WTC11 (cell line): ENCODE measurements around the gene CHTF8. TPM values are rescaled to one million over a fixed set of nuclear protein-coding genes. Genes with fewer than 3 reads are reported as not detected.

Source experiments
- ATAC-seq: fragments of 200-7000 bp; cut with Tn5 transposase; 2 replicates; pipeline ENCODE4 v1.10.0; 2021; ENCODE audit warnings: mild to moderate bottlenecking, moderate library complexity
- CTCF ChIA-PET: fragments of 300-600 bp; sonication (Branson Sonifier 250); formaldehyde crosslinking; loops from one replicate; lab custom pipeline; 2021; ENCODE audit warnings: antibody characterized with exemption; lab: Charles Lee
- POLR2A ChIA-PET: fragments of 350-600 bp; sonication (Branson Sonifier 250); formaldehyde crosslinking; loops from one replicate; lab custom pipeline; 2021; ENCODE audit warnings: antibody characterized with exemption; lab: Charles Lee
- DNase-seq: peaks from one replicate; pipeline ENCODE4 v3.0.0; 2021; ENCODE audit warnings: low spot score
- H3K27ac Mint-ChIP-seq: 2 replicates; pipeline ENCODE4 v1.8.0; 2021; ENCODE audit warnings: mixed read lengths
- H3K27me3 Mint-ChIP-seq: 2 replicates; pipeline ENCODE4 v1.8.0; 2021; ENCODE audit warnings: low read depth, mild to moderate bottlenecking, moderate library complexity, mixed read lengths
- H3K36me3 Mint-ChIP-seq: 2 replicates; pipeline ENCODE4 v1.8.0; 2021; ENCODE audit warnings: mixed read lengths
- H3K4me1 Mint-ChIP-seq: 2 replicates; pipeline ENCODE4 v1.8.0; 2022; ENCODE audit warnings: mixed read lengths
- H3K4me3 Mint-ChIP-seq: 2 replicates; pipeline ENCODE4 v1.8.0; 2021; ENCODE audit warnings: mild to moderate bottlenecking, moderate library complexity, mixed read lengths
- H3K9me3 Mint-ChIP-seq: 2 replicates; pipeline ENCODE4 v1.8.0; 2021; ENCODE audit warnings: mixed read lengths
- AFF4 ChIP-seq: sonication (generic); formaldehyde crosslinking; IDR thresholded peaks from 2 replicates; pipeline ENCODE4 v1.8.1; 2023; ENCODE audit warnings: mild to moderate bottlenecking, missing genetic modification reagents, borderline replicate concordance
- ATF1 ChIP-seq: sonication (generic); formaldehyde crosslinking; IDR thresholded peaks from 2 replicates; pipeline ENCODE4 v1.8.1; 2023; ENCODE audit warnings: mild to moderate bottlenecking, moderate library complexity, missing genetic modification reagents
- FOXK1 ChIP-seq: sonication (generic); formaldehyde crosslinking; IDR thresholded peaks from 2 replicates; pipeline ENCODE4 v1.8.0; 2022; ENCODE audit warnings: mild to moderate bottlenecking, moderate library complexity, missing genetic modification reagents
- FOXP4 ChIP-seq: sonication (generic); formaldehyde crosslinking; IDR thresholded peaks from 2 replicates; pipeline ENCODE4 v1.8.0; 2022; ENCODE audit warnings: mild to moderate bottlenecking, missing genetic modification reagents
- GRHL2 ChIP-seq: fragments of 250-450 bp; sonication (Bioruptor Pico); IDR thresholded peaks from 2 replicates; pipeline ENCODE4 v1.8.0; 2022; ENCODE audit warnings: mild to moderate bottlenecking, moderate library complexity; ENCODE audit not compliant: insufficient replicate concordance, severe bottlenecking
- MAX ChIP-seq: sonication (generic); formaldehyde crosslinking; IDR thresholded peaks from 2 replicates; pipeline ENCODE4 v1.8.0; 2022; ENCODE audit warnings: mild to moderate bottlenecking, missing genetic modification reagents
- NFE2L1 ChIP-seq: sonication (generic); formaldehyde crosslinking; IDR thresholded peaks from 2 replicates; pipeline ENCODE4 v1.8.1; 2023; ENCODE audit warnings: missing genetic modification reagents
- STAT6 ChIP-seq: sonication (generic); formaldehyde crosslinking; conservative IDR thresholded peaks from 2 replicates; pipeline ENCODE4 v1.8.1; 2023; ENCODE audit warnings: mild to moderate bottlenecking, low read depth, missing genetic modification reagents, moderate library complexity
- ZBTB43 ChIP-seq: sonication (generic); formaldehyde crosslinking; IDR thresholded peaks from 2 replicates; pipeline ENCODE4 v1.8.1; 2023; ENCODE audit warnings: mild to moderate bottlenecking, missing genetic modification reagents
- ZMAT4 ChIP-seq: fragments of 250-450 bp; sonication (Bioruptor Pico); IDR thresholded peaks from 2 replicates; pipeline ENCODE4 v1.9.0; 2021; ENCODE audit warnings: mild to moderate bottlenecking
- ZNF281 ChIP-seq: sonication (generic); formaldehyde crosslinking; IDR thresholded peaks from 2 replicates; pipeline ENCODE4 v1.8.0; 2023; ENCODE audit warnings: mild to moderate bottlenecking, missing genetic modification reagents
- ZNF396 ChIP-seq: fragments of 250-450 bp; sonication (Bioruptor Pico); IDR thresholded peaks from 2 replicates; pipeline ENCODE4 v1.8.0; 2021; ENCODE audit warnings: mild to moderate bottlenecking, moderate library complexity, borderline replicate concordance
- ZNF423 ChIP-seq: fragments of 250-450 bp; sonication (Bioruptor Pico); IDR thresholded peaks from 2 replicates; pipeline ENCODE4 v2.1.2; 2022; ENCODE audit warnings: mild to moderate bottlenecking, moderate library complexity
- ZNF425 ChIP-seq: fragments of 250-450 bp; sonication (Bioruptor Pico); conservative IDR thresholded peaks from 2 replicates; pipeline ENCODE4 v1.9.0; 2021; ENCODE audit warnings: mild to moderate bottlenecking
- total RNA-seq: library from RNA; stranded (reverse); gene quantifications from 3 replicates; pipeline ENCODE4 v1.2.3, GENCODE V29; 2021

The CHTF8 gene
- total RNA-seq, 1 experiment from 2014 or later = 115 TPM

- TF ChIP-seq AFF4 (CRISPR knock-in tag) = no peak
These were observed 32.2 kb downstream of the CHTF8 start (continued) for GRCh38 chr16:69100071-69100691.

- peaks cover 38% of the 10 kb centered on the region for H3K4me1 Mint-ChIP-seq
- H3K27ac Mint-ChIP-seq = no peak overlapping the region
- TF ChIP-seq ATF1 (CRISPR knock-in tag) = no peak
- no peak for TF ChIP-seq ZBTB43 (CRISPR knock-in tag)
- TF ChIP-seq MAX (CRISPR knock-in tag) = no peak
- no peak for TF ChIP-seq ZNF425 (CRISPR knock-in tag)
- TF ChIP-seq NFE2L1 (CRISPR knock-in tag) = no peak
- TF ChIP-seq GRHL2 (CRISPR knock-in tag) = no peak
- no peak for TF ChIP-seq ZNF396 (CRISPR knock-in tag)
- TF ChIP-seq FOXK1 (CRISPR knock-in tag) = no peak
- no peak for TF ChIP-seq FOXP4 (CRISPR knock-in tag)
- no peak for TF ChIP-seq ZMAT4 (CRISPR knock-in tag)
- no peak for TF ChIP-seq ZNF281 (CRISPR knock-in tag)
- TF ChIP-seq STAT6 (CRISPR knock-in tag) = no peak
- TF ChIP-seq ZNF423 (CRISPR knock-in tag) = no peak
These were observed 37.2 kb downstream of the CHTF8 start for GRCh38 chr16:69095193-69095592.

More at GRCh38 chr16:69095193-69095592, 37.2 kb downstream of the CHTF8 start:
- ATAC-seq (no peak), DNase-seq (no peak)
- no peaks in the 10 kb centered on the region for H3K27me3 Mint-ChIP-seq
- no peak overlapping the region for H3K4me3 Mint-ChIP-seq
- no peaks in the 10 kb centered on the region for H3K9me3 Mint-ChIP-seq
- ChIA-PET POLR2A (interaction anchor here (1.0 kb wide), 1 partner anchor 23 kb away, joined by 5 read pairs; no protein-coding TSS in a partner anchor), CTCF (interaction anchor here (0.6 to 1.0 kb wide), 3 partner anchors 29 to 124 kb away, joined by 3 to 4 read pairs (median 3); no protein-coding TSS in a partner anchor)
- no peaks in the 10 kb centered on the region for H3K36me3 Mint-ChIP-seq
